Stimulated activated CD4-positive, alpha-beta T cell treated with anti-CD3 and anti-CD28 coated beads, Interleukin-15, amount 100 ng/mL, for 24 hours (primary cell): ENCODE results near the gene CD63.

Source experiments
- DNase-seq: peaks from one replicate; pipeline ENCODE4 v3.0.0-alpha.2; 2020

The CD63 gene

GRCh38 chr12:55684761-55685370 lies 43.9 kb downstream of the CD63 start:
- DNase-seq: no peak

GRCh38 chr12:55683676-55684075 lies 45.1 kb downstream of the CD63 start:
- no peak for DNase-seq

GRCh38 chr12:55682087-55682796 lies 46.6 kb downstream of the CD63 start:
- DNase-seq: no peak

GRCh38 chr12:55681142-55682077 lies 47.4 kb downstream of the CD63 start:
- peak; percentile 10 for DNase-seq

DNA sequence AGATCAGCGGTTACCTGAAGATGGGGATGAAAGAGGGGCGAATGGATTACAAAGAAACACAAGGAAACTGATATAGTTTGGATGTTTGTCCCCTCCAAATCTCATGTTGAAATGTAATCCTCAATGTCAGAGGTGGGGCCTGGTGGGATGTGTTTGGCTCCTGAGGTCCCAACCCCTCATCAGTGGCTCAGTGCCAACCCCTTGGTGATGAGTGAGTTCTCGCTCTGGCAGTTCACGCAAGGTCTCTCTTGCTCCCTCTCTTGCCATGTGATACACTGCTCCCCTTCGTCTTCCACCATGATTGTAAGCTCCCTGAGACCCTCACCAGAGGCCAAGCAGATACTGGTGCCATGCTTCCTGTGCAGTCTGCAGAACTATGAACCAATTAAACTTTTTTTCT lies 49.1 kb downstream of the CD63 start:
- DNase-seq: no peak

DNA sequence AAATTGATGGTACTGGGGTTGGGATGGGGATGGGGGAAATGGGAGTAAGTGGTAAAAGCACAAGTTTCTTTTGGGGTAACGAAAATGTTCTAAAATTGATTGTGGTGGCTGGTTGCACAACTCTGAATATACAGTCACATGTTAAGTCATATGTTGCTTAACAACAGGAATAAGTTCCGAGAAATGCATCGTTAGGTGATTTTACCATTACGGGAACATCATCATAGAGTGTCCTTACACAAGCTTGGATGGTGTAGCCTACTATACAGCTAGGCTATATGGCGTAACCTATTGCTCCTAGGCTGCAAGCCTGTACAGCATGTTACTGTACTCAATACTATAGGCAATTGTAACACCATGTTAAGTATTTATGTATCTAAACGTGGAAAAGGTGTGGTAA lies 52.1 kb downstream of the CD63 start:
- no peak for DNase-seq

- DNase-seq: no peak
Observed at GRCh38 chr12:55675666-55676065, 53.1 kb downstream of the CD63 start.
